Measurements from ENCODE around the gene DPF1.

The DPF1 gene

DNA sequence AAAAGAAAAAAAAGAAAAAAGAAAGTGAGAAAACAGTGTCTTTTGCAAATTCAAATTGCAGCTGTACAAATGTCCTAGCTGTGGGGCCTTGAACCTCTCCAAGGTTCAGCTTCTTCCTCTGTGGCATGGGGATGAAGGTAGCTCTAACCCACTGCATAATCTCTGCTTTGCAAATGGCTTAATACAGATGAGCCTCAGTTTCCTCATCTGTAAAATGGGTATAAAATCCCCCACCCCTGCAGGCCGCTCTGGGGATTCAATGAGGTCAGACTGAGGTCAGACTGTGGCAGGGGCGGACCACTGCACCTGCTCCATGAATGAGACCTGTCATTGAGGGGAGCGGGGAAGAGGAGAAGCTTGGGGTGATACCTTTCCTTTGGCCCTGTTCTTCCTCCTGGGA lies 5.8 kb downstream of the DPF1 start:
- DNase-seq: no peak

DNA sequence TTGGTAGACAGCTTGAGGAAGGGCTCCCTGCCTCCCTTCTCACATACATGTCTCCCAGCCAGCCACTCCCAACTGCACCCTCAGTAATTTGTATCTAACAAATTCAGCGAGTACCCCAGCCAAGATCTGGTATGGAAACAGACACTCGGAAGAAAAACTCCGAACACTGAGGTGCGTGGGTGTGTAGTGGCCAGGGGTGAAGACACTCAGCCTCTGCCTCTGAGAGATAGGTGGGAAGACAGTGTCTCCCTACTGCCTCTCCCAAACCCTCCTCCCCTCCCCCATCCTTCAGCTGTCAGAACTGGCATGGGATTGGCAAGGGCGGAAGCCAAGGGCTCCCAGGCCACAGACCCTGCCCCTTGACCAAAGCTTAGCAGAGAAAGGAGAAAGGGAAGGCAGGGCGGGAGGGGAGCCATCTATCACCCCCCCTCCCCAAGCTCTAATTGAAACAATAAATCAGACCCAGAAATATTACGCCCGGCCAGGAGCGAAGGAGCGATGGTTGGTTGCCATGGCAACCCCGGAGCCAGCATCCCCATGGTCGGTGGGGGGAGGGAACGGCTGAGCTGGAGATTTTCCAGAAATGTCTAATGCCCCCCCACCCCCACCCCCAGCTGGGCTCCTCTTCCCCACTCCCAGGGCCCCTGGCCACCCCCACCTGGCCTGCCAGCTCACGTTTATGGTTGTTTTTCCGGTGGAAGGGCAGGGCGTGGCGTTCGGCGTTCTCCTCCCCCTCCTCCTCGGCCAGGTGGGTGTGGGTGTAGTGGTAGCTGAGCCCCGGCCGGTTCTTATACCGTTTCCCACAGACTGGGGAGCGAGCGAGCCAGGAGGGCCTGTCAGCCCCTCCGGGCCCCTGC lies 7.0 kb downstream of the DPF1 start:
- DNase-seq: no peak

DNA sequence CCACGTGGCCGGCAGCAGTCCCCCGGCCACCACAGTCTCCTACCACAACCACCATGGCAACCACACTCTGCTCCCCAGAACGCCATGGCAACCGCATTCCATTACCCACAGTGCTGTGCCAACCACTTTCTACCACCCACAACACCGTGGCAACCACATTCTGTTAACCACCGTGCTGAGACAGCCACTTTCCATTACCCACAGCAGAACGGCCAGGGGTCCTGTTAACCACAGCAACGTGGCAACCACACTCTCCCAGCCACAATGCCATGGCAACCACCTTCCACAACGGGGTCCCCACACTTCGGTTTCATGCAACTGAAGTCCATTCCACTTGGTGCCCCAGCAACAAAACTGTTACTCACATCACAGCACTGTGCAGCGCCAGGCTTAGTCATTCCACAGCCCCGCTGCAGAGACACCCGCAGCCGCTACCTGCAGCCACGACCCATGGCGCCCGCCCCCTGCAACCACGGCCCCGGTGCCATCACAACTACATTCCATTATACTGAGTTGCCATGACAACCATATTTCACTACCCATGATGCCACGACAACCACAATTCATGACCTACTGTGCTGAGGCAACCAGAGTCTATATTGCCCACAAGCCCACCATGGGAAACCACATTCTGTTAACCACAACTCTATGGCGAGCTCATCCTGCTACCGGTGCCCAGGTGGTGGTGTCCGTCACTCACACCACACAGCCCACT lies 10.0 kb downstream of the DPF1 start:
- peak; percentile 85 for DNase-seq

DNA sequence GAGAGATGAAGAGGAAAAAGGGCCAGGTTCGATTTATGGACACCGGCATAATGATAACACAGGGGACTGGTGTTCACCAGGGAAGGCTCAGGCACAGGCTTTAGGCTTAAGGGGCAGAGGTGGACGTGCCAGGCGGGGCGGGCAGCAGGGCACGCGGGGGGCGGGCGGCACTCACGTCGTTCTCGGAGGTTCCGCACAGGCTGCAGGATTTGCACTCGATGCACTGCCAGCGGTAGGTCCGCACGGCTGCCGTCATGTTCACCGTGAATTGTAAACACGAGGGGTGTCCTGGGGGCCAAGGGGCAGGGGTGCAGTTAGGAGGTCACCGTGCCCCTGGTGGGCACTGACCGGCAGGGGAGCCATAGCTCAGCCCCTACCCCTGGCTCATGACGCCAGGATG lies 10.6 kb downstream of the DPF1 start:
- no peak for DNase-seq

DNA sequence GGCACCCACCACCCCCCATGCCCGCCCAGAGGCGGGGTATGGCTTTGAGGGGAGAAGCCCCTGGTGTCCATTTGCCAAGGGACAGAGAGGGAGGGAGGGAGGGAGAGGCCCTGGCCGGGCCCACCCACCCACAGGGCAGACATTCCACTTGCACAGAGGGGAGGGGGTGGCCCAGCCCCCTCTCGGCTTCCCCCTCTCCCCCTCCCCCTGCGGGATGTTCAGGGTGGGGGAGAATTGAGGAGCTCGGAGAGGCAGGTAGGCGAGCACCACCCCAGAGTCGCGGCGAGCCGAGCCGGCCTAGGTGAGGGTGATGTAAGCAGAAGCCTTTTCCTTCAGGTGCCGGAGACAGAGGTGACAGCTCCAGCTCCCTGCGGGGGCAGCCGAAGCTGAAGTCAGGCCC lies 12.3 kb downstream of the DPF1 start:
- no peak for DNase-seq

DNA sequence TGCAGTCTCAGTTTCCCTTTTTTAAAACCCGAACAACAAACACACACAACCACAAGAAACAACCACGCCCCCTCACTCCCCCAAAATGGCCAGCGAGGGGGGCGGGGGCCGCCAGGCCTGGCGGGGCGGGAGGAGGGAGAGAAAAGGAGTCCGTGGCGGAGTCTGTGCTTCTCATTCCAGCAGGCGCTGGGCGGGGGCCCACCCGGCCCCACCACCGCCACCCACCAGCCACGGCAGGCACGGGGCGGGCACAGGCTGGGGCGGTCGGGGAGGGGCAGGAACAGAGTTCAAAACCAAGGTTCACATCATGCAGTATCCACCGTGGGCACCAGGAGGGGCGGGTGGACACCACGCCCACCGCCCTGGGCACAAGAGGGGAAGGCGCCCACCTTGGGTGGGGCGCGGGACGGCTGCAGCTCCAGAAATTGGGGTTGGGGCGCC lies 12.9 kb downstream of the DPF1 start:
- DNase-seq: no peak

DNA sequence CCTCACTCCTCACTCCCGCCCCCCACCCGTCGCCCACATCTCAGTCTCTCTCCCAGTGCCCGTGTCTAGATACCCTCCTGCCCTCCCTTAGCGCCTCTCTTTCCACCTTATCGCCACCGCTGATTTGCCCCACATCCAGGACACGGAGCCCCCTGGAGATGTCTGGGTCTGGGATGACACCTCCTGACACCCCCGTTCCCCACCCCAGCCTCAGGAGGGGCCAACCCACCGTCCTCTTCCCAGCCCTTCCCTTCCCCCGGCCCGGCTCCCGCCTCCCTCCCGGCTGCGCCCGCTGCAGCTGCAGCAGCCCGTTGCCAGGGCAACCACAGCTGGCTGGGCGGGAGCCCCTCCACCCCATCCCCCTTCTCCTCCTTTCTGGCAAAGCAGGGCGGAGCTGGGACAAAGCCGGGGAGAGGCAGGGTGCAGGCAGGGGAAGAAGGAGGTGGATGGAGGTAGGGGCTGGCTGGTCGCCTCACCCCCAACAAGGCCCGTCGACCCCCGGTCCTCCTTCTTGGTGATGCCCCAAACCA lies 13.5 kb downstream of the DPF1 start:
- DNase-seq: no peak

DNA sequence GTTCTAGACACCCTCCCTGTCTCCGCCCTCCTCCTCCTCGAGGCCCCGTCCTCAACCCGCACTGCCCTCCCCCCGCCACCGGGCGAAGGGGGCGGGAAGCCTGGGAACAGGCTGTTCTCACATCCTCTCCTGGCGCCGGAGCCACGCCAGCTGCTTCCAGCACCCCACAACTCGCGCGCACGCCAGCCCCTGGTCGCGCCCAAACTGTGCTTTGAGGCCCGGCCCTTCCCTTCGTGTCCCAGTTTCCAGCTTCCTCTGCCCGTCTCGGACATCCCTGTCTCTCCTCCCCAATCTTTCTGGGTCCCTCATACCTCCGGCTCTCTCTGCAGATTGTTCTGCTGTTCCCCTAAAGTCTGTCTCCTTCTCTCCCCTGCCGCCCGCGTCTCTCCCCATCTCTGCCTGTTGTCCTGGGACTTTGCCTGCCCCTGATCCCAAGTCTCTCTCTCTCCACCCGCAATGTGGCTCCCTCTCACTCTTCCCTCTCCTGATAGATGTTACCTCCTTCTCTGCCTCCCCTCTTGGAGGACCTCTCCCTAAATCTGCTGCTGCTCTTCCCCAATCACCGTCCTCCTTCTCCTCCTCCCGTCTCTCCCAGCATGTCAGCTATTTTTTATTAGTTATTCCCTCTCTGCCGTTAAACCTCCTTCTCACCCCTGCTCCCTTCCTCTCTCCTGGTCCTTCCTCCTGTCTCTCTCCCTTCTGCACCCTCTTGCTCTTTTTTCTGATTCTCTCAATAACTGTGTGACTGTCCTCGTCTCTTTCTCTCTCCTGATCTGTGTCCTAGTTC lies 14.2 kb downstream of the DPF1 start:
- no peak for DNase-seq

DNA sequence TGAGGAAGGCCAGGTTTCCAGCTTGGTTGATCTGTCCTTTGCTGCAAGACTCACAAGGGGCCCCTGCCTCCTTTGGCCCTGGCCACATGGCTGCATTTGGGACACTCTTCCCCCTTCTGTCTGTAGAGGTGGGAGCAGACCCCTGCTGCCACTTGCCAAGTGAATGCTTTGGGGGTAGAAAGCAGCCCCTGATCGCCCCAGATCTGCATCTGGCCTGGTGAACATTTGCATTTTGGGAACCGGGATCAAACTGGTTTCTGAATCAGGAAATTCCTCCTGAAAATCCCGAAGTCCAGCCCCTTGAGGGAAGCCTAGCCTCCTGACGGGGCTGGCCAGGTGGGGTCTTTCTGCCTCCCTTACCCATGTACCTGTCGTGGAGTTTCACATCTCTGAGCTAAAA lies 14.9 kb downstream of the DPF1 start:
- DNase-seq: no peak

DNA sequence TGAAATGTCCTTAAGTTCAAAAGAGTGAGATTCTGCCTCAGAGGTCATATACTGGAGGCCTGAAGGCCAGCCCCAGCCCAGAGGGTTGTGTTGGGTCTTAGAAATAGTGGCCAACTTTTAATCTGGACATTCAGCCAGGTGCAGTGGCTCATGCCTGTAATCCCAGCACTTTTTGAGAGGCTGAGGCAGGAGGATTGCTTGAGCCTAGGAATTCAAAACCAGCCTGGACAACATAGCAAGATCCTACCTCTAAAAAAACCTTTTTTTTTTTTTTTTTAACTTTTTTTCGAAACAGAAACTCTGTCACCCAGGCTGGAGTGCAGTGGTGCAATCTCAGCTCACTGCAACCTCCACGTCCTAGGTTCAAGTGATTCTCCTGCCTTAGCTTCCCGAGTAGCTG lies 15.5 kb downstream of the DPF1 start:
- no peak for DNase-seq

DNA sequence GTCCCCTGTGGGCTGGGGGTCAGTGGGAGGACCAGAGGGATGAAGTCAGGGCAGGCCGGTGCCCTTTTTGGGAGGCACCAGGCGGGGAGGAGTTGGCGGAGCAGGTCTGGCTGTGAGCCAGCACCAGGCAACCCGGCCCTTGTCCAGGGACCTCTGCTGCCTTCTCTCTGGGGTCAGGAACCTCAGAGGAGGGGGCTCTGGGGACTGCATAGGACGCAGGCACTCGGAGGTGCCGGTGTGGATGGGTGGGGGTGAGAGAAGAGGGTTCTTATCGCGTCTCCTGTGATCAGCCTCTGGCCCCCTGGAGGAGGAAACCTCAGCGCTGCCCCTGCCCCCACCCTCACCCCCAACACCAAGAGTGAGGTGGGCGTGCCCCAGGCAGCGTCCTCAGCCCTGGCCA lies 16.5 kb downstream of the DPF1 start:
- no peak for DNase-seq

DNA sequence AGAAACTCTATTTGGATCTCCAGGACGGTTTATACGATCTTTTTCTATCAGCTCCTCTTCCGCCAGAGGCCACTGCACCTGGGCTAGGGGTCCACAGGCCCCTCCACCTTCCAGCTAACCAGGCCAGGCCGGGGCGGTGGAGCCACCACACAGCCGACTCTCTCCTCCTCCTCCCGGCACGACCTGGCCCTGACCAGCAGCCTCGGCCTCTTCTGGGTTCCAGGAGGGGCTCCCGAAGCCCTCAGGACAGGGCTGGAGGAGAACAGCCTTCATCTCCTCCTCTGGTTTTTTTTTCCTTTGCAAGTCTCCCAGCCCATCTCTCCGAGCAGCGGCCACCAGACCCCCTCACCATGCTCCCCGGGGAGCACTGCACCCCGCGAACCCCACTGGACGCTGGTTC lies 17.1 kb downstream of the DPF1 start:
- no peak for DNase-seq

DNA sequence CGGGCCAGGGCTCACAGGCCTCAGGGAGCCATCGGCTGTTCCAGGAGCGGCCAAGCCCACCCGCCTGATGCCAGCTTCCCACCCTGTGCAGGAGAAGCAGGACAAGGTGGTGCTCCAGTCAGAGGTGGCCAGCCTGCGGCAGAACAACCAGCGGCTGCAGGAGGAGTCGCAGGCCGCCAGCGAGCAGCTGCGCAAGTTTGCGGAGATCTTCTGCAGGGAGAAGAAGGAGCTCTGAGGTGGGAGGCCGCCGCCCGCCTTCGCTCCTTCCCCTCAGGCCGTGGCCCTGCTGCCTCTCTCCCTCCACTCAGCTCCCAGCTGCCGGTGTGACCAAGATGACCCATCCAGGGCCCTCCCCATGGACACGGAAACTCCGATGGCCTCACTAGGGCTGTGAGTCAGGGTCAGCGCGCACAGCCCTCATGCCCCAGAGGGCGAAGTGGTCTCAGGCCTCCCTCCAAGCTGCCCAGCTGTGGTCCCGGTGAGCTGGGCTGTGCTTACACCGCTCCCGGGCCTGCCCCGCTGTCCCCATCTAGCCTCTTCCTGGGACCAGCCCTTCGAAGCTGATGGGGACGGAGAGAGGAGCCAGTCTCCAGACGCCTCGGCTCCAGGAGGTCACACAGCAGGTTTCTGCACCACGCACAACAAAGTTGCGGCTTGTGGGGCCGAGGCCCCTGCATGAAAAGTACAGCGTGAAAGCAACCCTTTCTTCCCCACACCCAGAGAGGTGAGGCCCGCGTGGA lies 17.8 kb downstream of the DPF1 start:
- no peak for DNase-seq

DNA sequence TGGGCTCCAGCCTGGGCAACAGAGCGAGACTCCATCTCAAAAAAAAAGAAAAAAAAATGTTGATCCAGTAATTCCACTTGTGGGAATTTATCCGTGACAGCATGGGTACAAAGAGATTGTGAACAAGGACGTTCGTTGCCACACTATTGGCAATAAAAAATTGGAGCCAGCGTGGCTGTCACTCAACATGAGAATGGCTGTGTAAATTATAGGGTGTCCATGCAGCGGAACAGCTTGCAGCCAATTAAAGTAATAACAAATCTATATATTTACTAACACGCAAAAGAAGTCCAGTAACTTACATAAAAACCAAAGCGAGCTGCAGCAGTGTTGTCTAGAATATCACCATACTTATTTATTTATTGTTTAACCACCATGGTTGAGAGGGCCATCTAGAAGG lies 19.3 kb downstream of the DPF1 start:
- no peak for DNase-seq

DNA sequence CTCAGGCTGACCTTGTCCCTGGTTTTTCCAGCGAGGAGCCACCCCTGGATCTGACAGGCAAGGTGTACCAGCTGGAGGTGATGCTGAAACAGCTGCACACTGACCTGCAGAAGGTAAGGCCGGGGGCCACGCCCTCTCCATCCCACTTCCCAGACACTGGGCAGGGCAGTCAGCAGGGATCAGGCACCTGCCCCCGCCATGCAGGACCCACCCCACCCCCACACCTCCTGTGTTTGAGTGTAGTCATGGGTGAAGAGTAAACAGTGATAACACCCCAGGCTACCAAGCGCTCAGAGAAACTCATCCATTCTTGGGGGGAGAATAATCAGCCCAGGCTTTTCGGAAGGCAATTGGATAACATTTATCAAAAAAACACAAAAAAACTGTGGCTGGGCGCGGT lies 19.9 kb downstream of the DPF1 start:
- no peak for DNase-seq

DNA sequence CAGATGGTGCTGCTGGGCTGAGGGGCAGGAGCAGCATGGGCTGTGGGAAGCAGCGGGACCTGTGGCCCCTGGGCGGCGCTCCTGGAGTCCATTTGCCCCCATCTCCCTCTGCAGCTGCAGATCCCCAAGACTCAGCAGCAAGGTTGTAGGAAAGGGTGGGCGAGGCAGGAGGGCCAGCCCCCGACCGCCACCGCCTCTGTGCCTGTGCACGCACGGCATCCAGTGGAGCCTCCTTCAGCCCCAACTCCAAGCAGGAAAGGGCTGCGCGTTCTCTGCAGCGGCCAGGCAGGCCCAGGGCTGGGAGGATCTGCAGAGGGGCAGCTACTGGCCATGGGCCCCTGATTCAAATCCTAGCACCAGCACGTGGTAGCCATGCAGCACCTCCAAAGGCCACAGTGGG lies 20.8 kb downstream of the DPF1 start:
- no peak for DNase-seq

DNA sequence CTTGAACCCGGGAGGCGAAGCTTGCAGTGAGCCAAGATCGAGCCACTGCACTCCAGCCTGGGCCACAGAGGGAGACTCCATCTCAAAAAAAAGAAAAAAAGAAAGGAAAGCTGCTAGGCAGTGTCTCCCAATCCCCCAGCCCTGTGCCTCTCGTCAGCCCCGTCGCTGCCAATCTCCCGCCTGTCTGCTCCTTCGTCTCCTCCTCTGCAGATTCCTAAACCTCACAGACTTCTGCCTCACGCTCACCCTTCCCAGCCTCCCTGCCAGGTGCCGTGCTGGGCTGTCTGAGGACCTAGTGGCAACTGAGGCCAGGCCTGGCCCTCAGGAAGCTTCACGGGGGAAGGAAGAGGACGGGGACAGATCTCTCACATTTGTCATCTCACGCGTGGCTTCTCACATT lies 21.5 kb downstream of the DPF1 start:
- no peak for DNase-seq

DNA sequence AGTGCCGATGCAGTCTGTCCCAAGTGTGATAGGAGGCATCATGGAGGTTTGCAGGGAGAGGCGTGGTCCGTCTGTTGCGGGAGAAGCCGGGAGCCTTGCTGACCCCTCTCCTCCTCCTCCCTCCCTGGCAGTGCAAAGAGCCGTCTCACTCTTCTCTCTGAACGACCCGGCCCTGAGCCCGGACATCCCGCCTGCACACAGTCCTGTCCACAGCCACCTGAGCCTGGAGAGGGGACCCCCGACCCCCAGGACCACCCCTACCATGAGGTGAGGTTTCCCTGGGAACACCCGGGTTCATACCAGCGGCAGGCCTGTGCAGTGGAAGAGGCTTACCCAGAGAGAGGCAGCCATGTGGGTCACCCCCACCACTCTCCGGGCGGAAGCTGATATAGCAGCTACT lies 22.3 kb downstream of the DPF1 start:
- DNase-seq: no peak

DNA sequence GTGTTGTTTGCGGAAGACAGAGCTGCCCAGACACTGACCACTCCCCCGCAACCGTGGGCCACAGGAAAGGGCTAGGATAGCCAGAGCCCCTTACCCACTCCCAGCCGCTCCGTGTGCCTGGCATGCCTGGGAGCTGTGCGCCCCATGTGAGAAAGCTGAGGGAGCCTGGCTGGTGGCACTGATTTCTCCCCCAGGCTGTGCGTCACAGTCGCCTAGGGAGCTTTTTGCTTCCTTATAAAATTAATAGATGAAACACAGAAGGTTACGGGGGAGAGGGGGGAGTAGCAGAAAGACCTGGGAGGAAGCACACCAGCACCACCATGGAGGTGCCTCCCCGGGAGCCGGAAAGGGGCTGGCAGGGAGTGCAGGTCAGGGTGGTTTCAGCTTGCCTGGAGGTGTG lies 24.7 kb downstream of the DPF1 start:
- DNase-seq: no peak

DNA sequence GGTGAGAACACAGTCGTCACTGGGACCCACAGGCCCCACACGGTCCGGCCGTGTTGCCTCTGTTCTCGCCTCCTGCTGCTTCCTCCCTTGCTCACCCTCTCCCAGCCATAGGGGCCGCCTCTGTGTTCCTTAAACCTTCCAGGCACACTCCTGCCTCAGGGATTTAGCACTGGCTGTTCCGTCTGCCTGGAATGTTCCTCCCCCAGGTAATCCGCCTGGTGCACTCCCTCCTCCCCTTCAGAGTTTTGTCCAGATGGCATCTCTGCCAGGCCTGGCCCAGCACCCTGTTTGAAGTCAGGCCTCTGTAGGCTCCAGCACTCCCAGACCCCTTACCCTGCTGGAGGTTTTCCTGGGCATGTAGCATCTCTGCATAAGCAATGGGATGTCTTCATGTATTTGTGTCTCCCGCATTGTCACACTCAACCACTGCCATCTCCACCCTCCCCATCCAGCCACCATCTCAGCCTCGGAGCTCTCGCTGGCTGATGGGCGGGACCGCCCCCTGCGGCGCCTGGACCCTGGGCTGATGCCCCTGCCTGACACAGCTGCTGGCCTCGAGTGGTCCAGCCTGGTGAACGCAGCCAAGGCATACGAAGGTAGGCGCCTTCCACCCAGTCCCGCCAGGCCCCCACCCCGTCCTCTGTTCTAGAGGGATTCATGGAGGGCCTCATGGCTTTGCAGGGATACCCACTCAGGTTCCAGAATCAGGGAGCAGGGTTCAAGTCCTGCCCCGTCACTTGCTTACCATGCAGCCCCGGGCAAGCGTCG lies 25.9 kb downstream of the DPF1 start:
- DNase-seq: no peak

DNA sequence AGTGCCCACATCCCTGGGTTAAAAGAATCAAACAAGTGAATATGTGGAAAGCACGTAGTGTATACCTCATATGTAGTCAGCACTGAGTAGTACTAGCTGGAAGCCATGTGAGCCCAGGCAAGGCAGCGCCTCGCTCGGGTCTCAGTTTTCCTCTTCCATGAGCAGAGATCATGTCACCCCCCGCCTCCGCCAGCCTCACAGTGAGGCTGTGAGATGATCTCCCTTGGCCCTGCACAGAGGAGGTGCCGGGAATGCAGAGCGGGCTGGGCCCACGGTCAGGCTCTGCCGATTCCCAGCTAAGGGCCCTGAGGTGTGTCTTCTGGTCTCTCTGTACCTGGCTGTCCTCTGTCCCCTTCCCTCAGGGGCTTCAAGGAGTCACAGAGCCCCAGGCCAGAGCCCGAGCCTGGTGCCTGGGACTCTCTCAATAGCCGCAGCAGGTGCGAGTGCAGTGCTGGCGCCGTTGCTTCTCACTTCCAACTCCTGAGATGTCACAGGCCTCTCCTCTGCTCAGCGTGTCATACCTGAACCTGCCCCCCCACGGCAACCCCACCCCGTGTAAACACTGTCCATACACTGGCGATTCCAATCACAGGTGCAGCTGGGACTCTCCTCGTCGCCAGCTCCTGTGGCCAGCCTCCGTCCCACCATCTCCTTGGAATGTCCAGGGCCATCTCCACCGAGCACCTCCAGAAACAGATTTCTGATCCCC lies 26.9 kb downstream of the DPF1 start:
- DNase-seq: no peak
